Tibial nerve (tissue), 4 donors: ENCODE measurements around the gene SYPL1.

Source experiments
- CTCF ChIP-seq, 5 experiments: fragments of 200-600 bp in 3 of 5; fragments of 450-650 bp in 2 of 5; sonication (generic) in 3 of 5; IDR thresholded peaks; one replicate each; pipeline ENCODE4 v1.5.1; 2016 to 2019; ENCODE audit warnings: antibody characterized with exemption in 5 of 5, mild to moderate bottlenecking in 3 of 5, moderate library complexity in 2 of 5
- EP300 ChIP-seq, 2 donors: sonication (generic); formaldehyde crosslinking; IDR thresholded peaks; one replicate each; pipeline ENCODE4 v1.6.1; 2017; ENCODE audit warnings: antibody characterized with exemption in 2 of 2, mild to moderate bottlenecking in 1 of 2
- POLR2A ChIP-seq, 2 donors: fragments of 450-650 bp; IDR thresholded peaks; one replicate each; pipeline ENCODE4 v1.6.1; 2017; ENCODE audit warnings: antibody characterized with exemption in 2 of 2, mild to moderate bottlenecking in 2 of 2, moderate library complexity in 2 of 2

GRCh38 chr7:106075937-106076336 is 36.2 kb downstream of the SYPL1 start:
- TF ChIP-seq EP300 (IDR thresholded peaks at IDR 0.05): no peak
- TF ChIP-seq CTCF (IDR thresholded peaks at IDR 0.05): no peak
- TF ChIP-seq POLR2A (IDR thresholded peaks at IDR 0.05): no peak
